Tibial nerve (tissue), 3 donors: ENCODE results near the gene CDH13.

Experiments used
- CTCF ChIP-seq, 5 experiments: fragments of 200-600 bp in 3 of 5; fragments of 450-650 bp in 2 of 5; sonication (generic) in 3 of 5; IDR thresholded peaks; one replicate each; pipeline ENCODE4 v1.5.1; 2016 to 2019; ENCODE audit warnings: antibody characterized with exemption in 5 of 5, mild to moderate bottlenecking in 3 of 5, moderate library complexity in 2 of 5
- POLR2A ChIP-seq, 2 donors: fragments of 450-650 bp; IDR thresholded peaks; one replicate each; pipeline ENCODE4 v1.6.1; 2017; ENCODE audit warnings: antibody characterized with exemption in 2 of 2, mild to moderate bottlenecking in 2 of 2, moderate library complexity in 2 of 2

- TF ChIP-seq CTCF (IDR thresholded peaks at IDR 0.05) (no peak), POLR2A (IDR thresholded peaks at IDR 0.05) (no peak)
Measured at GRCh38 chr16:83164816-83165215, 538.0 kb downstream of the CDH13 start.
